MM.1S (cell line): ENCODE results near the gene NLGN1.

Source experiments
- DNase-seq: peaks from one replicate; pipeline ENCODE4 v3.0.0-alpha.2; 2015
- H2AFZ ChIP-seq: fragments of 300-600 bp; sonication (generic); 2 replicates; pipeline ENCODE4 v1.6.0; 2016; ENCODE audit warnings: antibody characterized with exemption, low read length
- H3F3A ChIP-seq: fragments of 300-600 bp; sonication (generic); 2 replicates; pipeline ENCODE4 v1.6.1; 2016; ENCODE audit warnings: mild to moderate bottlenecking, antibody characterized with exemption, low read length, moderate library complexity, mixed read lengths; ENCODE audit not compliant: insufficient read depth
- H3K27ac ChIP-seq: fragments of 300-600 bp; sonication (generic); 2 replicates; pipeline ENCODE4 v1.5.1; 2016; ENCODE audit warnings: mild to moderate bottlenecking, low read length
- H3K27me3 ChIP-seq: fragments of 300-600 bp; sonication (generic); replicated peaks from 2 replicates; pipeline ENCODE4 v1.6.0; 2016; ENCODE audit warnings: low read length; ENCODE audit not compliant: insufficient read depth
- H3K36me3 ChIP-seq: fragments of 300-600 bp; sonication (generic); replicated peaks from 2 replicates; pipeline ENCODE4 v1.6.1; 2016; ENCODE audit warnings: mild to moderate bottlenecking, low read length, mixed read lengths; ENCODE audit not compliant: insufficient read depth
- H3K4me1 ChIP-seq: fragments of 300-600 bp; sonication (generic); 2 replicates; pipeline ENCODE4 v1.6.1; 2016; ENCODE audit warnings: low read length, mixed read lengths
- H3K4me2 ChIP-seq: fragments of 300-600 bp; sonication (generic); 2 replicates; pipeline ENCODE4 v1.6.0; 2016; ENCODE audit warnings: low read depth, low read length
- H3K4me3 ChIP-seq: fragments of 300-600 bp; sonication (generic); 2 replicates; pipeline ENCODE4 v1.5.1; 2016; ENCODE audit warnings: low read length, mixed read lengths
- H3K79me2 ChIP-seq: fragments of 300-600 bp; sonication (generic); 2 replicates; pipeline ENCODE4 v1.6.1; 2016; ENCODE audit warnings: mixed run types, low read length, mixed read lengths
- H3K9ac ChIP-seq: fragments of 300-600 bp; sonication (generic); 2 replicates; pipeline ENCODE4 v1.6.1; 2016; ENCODE audit warnings: low read length, mixed read lengths
- H3K9me2 ChIP-seq: fragments of 300-600 bp; sonication (generic); replicated peaks from 2 replicates; pipeline ENCODE4 v1.6.1; 2016; ENCODE audit warnings: mild to moderate bottlenecking, low read length, mixed read lengths; ENCODE audit not compliant: insufficient read depth
- H3K9me3 ChIP-seq: fragments of 300-600 bp; sonication (generic); replicated peaks from 2 replicates; pipeline ENCODE4 v1.6.1; 2016; ENCODE audit warnings: mild to moderate bottlenecking, low read length, mixed read lengths; ENCODE audit not compliant: insufficient read depth
- H4K20me1 ChIP-seq: fragments of 300-600 bp; sonication (generic); 2 replicates; pipeline ENCODE4 v1.6.1; 2016; ENCODE audit warnings: mild to moderate bottlenecking, low read length, moderate library complexity, mixed read lengths; ENCODE audit not compliant: insufficient read depth
- EZH2 ChIP-seq: fragments of 300-600 bp; sonication (generic); optimal IDR thresholded peaks from 2 replicates; pipeline ENCODE3; 2017; ENCODE audit warnings: low read depth, mild to moderate bottlenecking, antibody characterized with exemption, low read length, mixed read lengths
- EZH2phosphoT487 ChIP-seq: fragments of 300-600 bp; sonication (generic); IDR thresholded peaks from 2 replicates; pipeline ENCODE4 v1.6.1; 2018; ENCODE audit warnings: antibody characterized with exemption, low read length
- TF ChIP-seq, protein P1 (sequence below): fragments of 300-600 bp; sonication (generic); IDR thresholded peaks from 2 replicates; pipeline ENCODE4 v1.5.1; 2016; ENCODE audit warnings: antibody characterized with exemption, low read length, mixed read lengths

Gene NLGN1

GRCh38 chr3:173785004-173785403 is 387.5 kb downstream of the NLGN1 start:
- no peak overlapping the region for H3K27ac ChIP-seq
- no peaks in the 10 kb centered on the region for H3F3A ChIP-seq
- DNase-seq = no peak
- H3K4me2 ChIP-seq = no peak overlapping the region
- no peaks in the 10 kb centered on the region for H3K36me3 ChIP-seq
- TF ChIP-seq EZH2phosphoT487 (no peak), EZH2 (no peak)
- TF ChIP-seq, protein P1, sequence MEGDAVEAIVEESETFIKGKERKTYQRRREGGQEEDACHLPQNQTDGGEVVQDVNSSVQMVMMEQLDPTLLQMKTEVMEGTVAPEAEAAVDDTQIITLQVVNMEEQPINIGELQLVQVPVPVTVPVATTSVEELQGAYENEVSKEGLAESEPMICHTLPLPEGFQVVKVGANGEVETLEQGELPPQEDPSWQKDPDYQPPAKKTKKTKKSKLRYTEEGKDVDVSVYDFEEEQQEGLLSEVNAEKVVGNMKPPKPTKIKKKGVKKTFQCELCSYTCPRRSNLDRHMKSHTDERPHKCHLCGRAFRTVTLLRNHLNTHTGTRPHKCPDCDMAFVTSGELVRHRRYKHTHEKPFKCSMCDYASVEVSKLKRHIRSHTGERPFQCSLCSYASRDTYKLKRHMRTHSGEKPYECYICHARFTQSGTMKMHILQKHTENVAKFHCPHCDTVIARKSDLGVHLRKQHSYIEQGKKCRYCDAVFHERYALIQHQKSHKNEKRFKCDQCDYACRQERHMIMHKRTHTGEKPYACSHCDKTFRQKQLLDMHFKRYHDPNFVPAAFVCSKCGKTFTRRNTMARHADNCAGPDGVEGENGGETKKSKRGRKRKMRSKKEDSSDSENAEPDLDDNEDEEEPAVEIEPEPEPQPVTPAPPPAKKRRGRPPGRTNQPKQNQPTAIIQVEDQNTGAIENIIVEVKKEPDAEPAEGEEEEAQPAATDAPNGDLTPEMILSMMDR = no peak
- no peak overlapping the region for H3K9ac ChIP-seq
- H3K27me3 ChIP-seq = no peaks in the 10 kb centered on the region
- H3K9me3 ChIP-seq = no peaks in the 10 kb centered on the region
- H3K79me2 ChIP-seq = no peaks in the 10 kb centered on the region
- no peaks in the 10 kb centered on the region for H3K9me2 ChIP-seq
- H2AFZ ChIP-seq = no peak overlapping the region
- H3K4me3 ChIP-seq = no peak overlapping the region
- no peaks in the 10 kb centered on the region for H3K4me1 ChIP-seq
- no peaks in the 10 kb centered on the region for H4K20me1 ChIP-seq

GRCh38 chr3:173789530-173790162 is 392.1 kb downstream of the NLGN1 start:
- H4K20me1 ChIP-seq = no peaks in the 10 kb centered on the region
- H3K4me1 ChIP-seq = no peaks in the 10 kb centered on the region
- no peak overlapping the region for H2AFZ ChIP-seq
- no peak for DNase-seq
- TF ChIP-seq EZH2 = no peak
- TF ChIP-seq, protein P1 = no peak
- TF ChIP-seq EZH2phosphoT487 = no peak
- no peaks in the 10 kb centered on the region for H3K9me2 ChIP-seq
- H3K9me3 ChIP-seq = no peaks in the 10 kb centered on the region
- H3K27me3 ChIP-seq = no peaks in the 10 kb centered on the region
- H3F3A ChIP-seq = no peaks in the 10 kb centered on the region
- no peak overlapping the region for H3K4me3 ChIP-seq
- H3K36me3 ChIP-seq = no peaks in the 10 kb centered on the region
- no peak overlapping the region for H3K27ac ChIP-seq
- no peak overlapping the region for H3K4me2 ChIP-seq
- no peaks in the 10 kb centered on the region for H3K79me2 ChIP-seq
- no peak overlapping the region for H3K9ac ChIP-seq

DNA sequence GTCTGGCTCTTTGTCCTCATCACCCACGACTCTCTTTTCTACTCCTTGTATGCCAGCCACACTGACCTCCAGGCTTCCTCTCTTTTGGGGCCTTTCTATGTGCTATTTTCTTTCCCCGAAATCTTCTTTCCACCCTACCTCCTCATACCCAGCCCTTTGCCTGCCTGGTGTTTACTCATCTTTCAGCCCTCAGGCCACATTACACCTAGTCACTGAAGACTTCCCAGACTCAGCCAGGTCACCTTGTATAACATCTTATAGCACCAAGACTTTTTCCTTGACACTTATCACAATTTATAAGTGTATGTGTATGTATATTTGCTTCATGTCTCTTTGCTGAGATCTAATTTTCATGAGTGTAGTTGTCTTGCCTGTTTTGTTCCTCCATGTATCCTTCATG is 396.4 kb downstream of the NLGN1 start:
- TF ChIP-seq EZH2phosphoT487 = no peak
- TF ChIP-seq, protein P1 = no peak
- TF ChIP-seq EZH2 = no peak
- DNase-seq = no peak
- no peaks in the 10 kb centered on the region for H3K27me3 ChIP-seq

More for the DNA sequence above, 396.4 kb downstream of the NLGN1 start:
- Histone ChIP-seq H4K20me1 (no peaks in the 10 kb centered on the region), H3K4me2 (no peak overlapping the region), H3K36me3 (no peaks in the 10 kb centered on the region), H3K4me3 (no peak overlapping the region), H3K9ac (no peak overlapping the region), H3K4me1 (no peaks in the 10 kb centered on the region), H3K9me3 (no peaks in the 10 kb centered on the region), H3K27ac (no peak overlapping the region), H3K9me2 (no peaks in the 10 kb centered on the region), H3K79me2 (no peaks in the 10 kb centered on the region), H2AFZ (no peak overlapping the region), H3F3A (no peaks in the 10 kb centered on the region)
